AG10803 (cell line): ENCODE results near the gene DCAF17.
A peak's percentile ranks its signal among the peaks of the same experiment; 100 is the strongest.

Source experiments
- DNase-seq: peaks from one replicate; pipeline ENCODE4 v3.0.0; 2010; ENCODE audit warnings: low read depth
- H3K4me3 ChIP-seq: 2 replicates; pipeline ENCODE4 v1.5.1; 2011; ENCODE audit warnings: mild to moderate bottlenecking, low read length, control low read depth
- TF ChIP-seq, protein P1 (sequence below): conservative IDR thresholded peaks from 2 replicates; pipeline ENCODE4 v1.5.1; 2011; ENCODE audit warnings: mild to moderate bottlenecking, low read length, control low read depth, inconsistent platforms

The DCAF17 gene

DNA sequence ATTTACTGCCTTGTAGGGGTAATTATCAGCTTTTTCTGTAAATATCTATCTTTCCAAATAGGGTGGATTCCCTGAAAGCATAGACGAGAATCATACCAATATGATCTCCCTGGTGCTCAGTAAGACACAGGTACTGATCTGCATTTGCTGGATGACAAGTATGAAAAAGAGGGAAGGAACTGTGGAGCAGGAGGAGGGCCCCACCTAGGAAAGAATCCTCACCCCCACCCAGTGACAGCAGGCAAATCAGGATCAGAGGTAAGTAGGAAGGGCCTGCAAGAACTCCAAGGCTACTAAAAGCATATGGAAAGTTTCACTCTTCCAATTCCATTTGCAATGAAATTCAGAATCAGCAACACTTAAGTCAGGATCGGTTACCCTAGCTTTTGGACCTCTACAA lies 42.5 kb upstream of the DCAF17 start:
- TF ChIP-seq, protein P1, sequence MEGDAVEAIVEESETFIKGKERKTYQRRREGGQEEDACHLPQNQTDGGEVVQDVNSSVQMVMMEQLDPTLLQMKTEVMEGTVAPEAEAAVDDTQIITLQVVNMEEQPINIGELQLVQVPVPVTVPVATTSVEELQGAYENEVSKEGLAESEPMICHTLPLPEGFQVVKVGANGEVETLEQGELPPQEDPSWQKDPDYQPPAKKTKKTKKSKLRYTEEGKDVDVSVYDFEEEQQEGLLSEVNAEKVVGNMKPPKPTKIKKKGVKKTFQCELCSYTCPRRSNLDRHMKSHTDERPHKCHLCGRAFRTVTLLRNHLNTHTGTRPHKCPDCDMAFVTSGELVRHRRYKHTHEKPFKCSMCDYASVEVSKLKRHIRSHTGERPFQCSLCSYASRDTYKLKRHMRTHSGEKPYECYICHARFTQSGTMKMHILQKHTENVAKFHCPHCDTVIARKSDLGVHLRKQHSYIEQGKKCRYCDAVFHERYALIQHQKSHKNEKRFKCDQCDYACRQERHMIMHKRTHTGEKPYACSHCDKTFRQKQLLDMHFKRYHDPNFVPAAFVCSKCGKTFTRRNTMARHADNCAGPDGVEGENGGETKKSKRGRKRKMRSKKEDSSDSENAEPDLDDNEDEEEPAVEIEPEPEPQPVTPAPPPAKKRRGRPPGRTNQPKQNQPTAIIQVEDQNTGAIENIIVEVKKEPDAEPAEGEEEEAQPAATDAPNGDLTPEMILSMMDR: no peak
- no peak overlapping the region for H3K4me3 ChIP-seq
- DNase-seq: no peak

GRCh38 chr2:171393487-171393886 lies 40.5 kb upstream of the DCAF17 start:
- DNase-seq: no peak
- H3K4me3 ChIP-seq: no peak overlapping the region
- TF ChIP-seq, protein P1: no peak

- no peak overlapping the region for H3K4me3 ChIP-seq
- peak; percentile 13 for DNase-seq
- TF ChIP-seq, protein P1: no peak
Measured at GRCh38 chr2:171394164-171394740, 39.8 kb upstream of the DCAF17 start.

DNA sequence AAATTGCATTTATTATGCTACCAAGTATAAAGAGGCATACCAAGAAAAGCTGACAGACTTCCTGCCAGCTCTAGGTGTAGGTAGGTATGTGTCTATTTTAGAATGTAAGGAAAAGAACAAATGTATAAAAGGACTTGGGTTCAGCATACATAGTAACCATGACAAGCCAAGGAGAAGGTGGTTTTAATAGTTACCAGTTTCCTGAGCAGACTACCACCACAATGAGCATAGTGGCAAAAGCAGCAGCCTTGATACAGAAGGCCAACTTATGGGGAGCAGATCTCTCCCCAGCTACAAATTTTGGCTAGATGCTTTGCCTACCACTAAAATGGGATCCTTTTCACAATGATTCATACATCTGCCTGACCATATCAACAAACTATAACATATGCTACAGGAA lies 34.7 kb upstream of the DCAF17 start:
- no peak for DNase-seq
- TF ChIP-seq, protein P1: no peak
- no peak overlapping the region for H3K4me3 ChIP-seq

- no peak for DNase-seq
- H3K4me3 ChIP-seq: no peak overlapping the region
- TF ChIP-seq, protein P1: no peak
Measured at GRCh38 chr2:171400395-171400794, 33.6 kb upstream of the DCAF17 start.

GRCh38 chr2:171401947-171402346 lies 32.1 kb upstream of the DCAF17 start:
- no peak overlapping the region for H3K4me3 ChIP-seq
- no peak for DNase-seq
- TF ChIP-seq, protein P1: no peak

GRCh38 chr2:171402906-171403580 lies 31.0 kb upstream of the DCAF17 start:
- no peak for DNase-seq
- no peak overlapping the region for H3K4me3 ChIP-seq
- TF ChIP-seq, protein P1: no peak
